ENCODE measurements around the gene MIER2.
"Not testable (repeated sequence)": the region's sequence is repeated elsewhere in the genome, so short reads cannot be mapped to it uniquely, and the experiment has no call there.

The MIER2 gene

DNA sequence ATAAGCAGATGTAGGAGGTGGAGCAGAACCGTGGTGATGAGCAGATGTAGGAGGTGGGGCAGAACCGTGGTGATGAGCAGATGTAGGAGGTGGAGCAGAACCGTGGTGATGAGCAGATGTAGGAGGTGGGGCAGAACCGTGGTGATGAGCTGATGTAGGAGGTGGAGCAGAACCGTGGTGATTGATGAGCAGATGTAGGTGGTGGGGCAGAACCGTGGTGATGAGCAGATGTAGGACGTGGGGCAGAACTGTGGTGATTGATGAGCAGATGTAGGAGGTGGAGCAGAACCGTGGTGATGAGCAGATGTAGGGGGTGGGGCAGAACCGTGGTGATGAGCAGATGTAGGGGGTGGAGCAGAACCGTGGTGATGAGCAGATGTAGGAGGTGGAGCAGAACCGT is 37.3 kb upstream of the MIER2 start:
- DNase-seq; in situ Hi-C loops (cut with HindIII; ENCODE audit: low pct_ligation_motif_present, low pct_unique_long_range_greater_than_20kb, low sequenced_read_pairs): not testable (repeated sequence)

DNA sequence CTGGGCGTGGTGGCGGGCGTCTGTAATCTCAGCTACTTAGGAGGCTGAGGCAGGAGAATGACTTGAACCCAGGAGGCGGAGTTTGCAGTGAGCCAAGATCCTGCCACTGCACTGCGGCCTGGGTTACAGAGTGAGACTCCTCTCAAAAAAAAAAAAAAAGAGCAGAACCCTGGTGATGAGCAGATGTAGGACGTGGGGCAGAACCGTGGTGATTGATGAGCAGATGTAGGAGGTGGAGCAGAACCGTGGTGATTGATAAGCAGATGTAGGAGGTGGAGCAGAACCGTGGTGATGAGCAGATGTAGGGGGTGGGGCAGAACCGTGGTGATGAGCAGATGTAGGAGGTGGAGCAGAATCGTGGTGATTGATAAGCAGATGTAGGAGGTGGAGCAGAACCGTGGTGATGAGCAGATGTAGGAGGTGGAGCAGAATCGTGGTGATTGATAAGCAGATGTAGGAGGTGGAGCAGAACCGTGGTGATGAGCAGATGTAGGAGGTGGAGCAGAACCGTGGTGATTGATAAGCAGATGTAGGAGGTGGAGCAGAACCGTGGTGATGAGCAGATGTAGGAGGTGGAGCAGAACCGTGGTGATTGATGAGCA is 36.1 kb upstream of the MIER2 start:
- in situ Hi-C loops (cut with HindIII; ENCODE audit: low pct_ligation_motif_present, low pct_unique_long_range_greater_than_20kb, low sequenced_read_pairs); DNase-seq: not testable (repeated sequence)

DNA sequence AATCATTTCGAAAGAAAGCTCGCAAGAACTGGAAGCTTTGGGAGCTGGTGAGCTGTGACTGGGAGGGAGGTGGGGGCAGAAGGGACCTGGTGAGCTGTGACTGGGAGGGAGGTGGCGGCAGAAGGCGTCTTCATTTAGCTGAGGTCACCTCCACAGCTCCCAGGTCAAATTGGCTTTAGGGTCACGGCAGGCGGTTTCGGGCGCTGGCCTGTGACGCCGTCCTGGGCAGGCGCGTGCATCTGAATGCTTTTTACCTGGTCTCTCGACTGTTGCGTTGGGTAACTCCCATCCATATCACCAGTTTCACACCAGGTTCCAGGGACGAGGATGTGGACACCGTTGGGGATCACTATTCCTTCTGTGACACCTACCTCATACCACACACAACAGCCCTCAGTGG is 35.2 kb upstream of the MIER2 start:
- no peak for DNase-seq
- in situ Hi-C loops (cut with HindIII; ENCODE audit: low pct_ligation_motif_present, low pct_unique_long_range_greater_than_20kb, low sequenced_read_pairs), result no loop called here

DNA sequence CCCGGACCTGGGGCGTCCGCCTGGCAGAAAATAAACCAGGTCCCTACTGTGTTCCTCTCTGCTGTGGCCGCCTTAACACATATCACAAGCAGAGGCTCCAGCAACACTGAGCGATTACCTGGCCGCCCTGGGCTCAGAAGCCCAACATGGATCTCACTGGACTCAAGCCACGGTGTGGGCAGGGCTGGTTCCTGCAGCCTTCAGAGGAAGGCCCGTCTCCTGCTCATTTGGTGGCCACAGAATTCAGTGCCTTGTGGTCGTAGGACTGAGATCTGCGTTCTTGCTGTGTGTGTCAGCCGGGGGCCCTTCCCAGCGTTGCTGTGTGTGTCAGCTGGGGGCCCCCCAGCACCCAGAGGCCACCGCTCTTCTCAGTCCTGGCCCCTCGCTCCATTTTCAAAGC is 34.1 kb upstream of the MIER2 start:
- no peak for DNase-seq
- in situ Hi-C loops (cut with HindIII; ENCODE audit: low pct_ligation_motif_present, low pct_unique_long_range_greater_than_20kb, low sequenced_read_pairs), result no loop called here

DNA sequence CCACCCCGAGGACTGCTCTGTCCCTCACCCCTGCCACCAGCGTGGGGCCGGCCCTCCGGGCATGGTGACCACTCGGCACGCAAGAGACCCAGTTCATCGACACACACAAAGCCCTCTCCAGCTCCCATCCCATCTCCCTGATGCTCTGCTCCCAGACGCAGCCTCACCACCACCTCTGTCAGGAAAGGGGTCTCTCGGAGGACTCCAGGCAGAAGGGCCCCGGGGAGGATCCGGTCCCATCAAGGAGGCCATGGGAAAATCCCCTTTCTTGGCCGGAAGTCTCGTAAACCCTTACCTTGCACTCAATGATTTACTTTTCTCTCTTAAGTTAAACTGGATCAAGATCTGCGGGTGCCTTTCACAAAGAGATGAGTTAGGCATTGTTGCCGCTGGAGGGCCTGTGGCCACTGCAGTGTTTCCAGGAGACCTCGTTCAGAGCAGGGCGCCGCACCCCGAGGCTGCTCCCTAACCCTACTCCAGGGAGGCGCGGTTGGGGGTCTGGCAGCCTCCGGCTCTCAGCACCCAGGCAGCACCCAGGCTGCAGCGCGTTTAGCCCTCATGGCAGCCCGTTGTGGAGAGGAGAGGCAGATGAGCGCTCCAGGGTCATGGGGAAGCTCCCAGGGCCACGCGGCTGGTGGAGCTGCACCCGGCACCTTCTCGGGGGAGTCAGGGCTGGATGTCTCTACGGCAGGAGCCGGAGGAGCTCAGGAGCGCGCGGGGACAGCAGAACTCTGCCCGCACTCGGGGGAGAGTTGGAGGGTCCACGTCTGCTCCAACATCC is 33.4 kb upstream of the MIER2 start:
- peak; percentile 17 for DNase-seq
- in situ Hi-C loops (cut with HindIII; ENCODE audit: low pct_ligation_motif_present, low pct_unique_long_range_greater_than_20kb, low sequenced_read_pairs), result no loop called here

DNA sequence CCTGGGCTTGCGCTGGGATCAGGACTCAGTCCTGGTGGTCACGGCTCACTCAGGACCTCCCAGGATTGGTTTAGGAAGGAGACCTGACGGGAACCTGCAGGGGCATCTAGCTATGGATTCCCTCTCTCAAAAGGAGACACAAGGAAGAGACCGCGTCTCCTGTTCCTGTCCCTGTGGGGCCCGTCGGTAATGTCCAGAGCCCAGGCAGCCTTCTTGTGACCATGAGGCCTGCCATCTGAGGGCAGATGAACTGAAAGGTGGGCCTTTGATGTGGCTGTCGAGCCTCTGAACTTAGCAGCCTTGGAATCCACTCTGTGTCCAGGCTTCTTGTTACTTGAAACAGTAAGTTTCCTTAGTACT is 31.5 kb upstream of the MIER2 start:
- no peak for DNase-seq
- in situ Hi-C loops (cut with HindIII; ENCODE audit: low pct_ligation_motif_present, low pct_unique_long_range_greater_than_20kb, low sequenced_read_pairs), result no loop called here

DNA sequence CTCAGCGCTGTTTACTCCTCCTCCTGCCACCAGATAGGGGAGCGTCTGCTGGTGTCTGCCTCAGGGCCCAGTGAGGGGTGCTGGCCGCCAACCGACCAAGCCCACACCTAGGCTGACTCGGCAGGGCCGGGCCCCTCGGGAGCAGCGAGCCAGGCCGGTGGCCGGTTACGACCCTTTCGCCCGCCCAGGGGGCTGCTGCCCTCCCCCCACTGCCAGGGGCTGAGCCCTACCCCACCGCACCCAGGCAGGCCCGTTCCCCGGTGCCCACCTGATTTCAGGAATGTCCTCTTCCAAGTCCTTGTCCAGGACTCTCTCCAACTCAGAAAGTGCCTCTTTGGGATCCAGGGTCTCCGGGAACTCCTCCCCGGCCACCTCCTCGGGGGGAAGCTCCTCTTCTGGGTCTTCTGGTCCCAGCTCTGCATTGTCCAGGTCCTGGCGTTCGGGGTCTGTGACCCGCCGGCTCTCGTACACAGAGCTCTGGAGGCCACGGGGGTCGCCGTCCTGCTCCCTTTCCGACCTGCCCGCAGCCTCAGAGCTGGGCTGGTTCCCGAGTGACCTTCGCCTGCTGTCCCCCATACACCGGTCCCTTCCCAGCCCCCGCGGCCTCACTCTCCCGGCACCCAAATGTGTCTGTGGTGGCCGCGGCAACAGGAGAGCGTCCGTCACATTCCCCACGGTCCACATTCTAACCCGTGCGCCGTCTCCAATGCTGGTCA is 31.0 kb upstream of the MIER2 start:
- in situ Hi-C loops (cut with HindIII; ENCODE audit: low pct_ligation_motif_present, low pct_unique_long_range_greater_than_20kb, low sequenced_read_pairs), result no loop called here
- no peak for DNase-seq

DNA sequence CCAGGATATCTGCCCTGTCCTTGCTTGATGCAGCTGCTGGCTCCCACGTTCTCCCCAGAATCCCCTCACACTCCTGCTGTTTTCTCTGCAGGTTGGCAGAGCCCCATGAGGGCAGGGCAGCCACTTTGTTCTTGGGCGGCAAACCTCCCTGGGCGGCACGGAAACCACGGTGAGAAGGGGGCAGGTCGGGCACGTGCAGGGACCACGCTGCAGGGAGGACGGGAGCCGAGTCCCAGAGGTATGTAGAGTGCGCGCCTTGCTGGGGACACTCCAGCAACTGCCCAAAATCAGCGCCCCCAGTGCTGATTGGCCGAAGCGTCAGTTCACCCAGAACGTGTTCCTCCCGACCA is 30.3 kb upstream of the MIER2 start:
- DNase-seq, result no peak
- in situ Hi-C loops (cut with HindIII; ENCODE audit: low pct_ligation_motif_present, low pct_unique_long_range_greater_than_20kb, low sequenced_read_pairs), result no loop called here

DNA sequence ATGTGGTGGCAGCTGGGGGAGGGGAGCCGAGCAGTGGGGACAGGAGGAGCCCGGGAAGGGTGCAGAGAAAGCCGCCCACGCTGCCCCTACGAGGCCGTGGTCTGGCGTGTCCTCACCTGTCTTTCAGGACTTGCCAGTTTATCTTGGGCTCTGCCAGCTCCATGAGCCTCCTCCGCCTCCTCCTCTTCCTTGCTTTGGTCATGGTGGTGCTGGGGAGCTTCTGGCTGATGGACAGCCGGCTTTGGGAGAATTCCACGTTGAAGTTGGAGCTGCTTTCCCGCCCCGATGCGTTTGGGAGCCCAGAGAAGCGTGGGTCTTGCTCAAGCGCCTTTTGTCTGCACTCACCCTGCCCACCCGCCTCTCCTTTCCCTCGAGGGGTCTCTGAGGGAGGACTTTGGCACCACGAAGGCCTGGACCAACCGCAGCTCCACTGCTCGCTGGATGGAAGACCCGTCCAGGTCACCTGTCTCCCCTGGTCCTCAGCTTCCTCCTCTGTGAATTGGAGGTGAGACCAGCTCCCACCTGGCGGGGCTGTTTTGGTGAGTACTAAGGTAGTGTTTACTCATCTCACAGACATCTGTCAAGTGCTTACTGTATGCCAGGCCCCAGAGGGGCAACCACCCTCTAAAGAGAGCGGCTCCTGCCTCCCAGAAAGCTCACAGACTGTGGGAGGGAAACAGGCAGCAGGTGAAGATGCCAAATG is 29.7 kb upstream of the MIER2 start:
- in situ Hi-C loops (cut with HindIII; ENCODE audit: low pct_ligation_motif_present, low pct_unique_long_range_greater_than_20kb, low sequenced_read_pairs), result no loop called here
- no peak for DNase-seq

DNA sequence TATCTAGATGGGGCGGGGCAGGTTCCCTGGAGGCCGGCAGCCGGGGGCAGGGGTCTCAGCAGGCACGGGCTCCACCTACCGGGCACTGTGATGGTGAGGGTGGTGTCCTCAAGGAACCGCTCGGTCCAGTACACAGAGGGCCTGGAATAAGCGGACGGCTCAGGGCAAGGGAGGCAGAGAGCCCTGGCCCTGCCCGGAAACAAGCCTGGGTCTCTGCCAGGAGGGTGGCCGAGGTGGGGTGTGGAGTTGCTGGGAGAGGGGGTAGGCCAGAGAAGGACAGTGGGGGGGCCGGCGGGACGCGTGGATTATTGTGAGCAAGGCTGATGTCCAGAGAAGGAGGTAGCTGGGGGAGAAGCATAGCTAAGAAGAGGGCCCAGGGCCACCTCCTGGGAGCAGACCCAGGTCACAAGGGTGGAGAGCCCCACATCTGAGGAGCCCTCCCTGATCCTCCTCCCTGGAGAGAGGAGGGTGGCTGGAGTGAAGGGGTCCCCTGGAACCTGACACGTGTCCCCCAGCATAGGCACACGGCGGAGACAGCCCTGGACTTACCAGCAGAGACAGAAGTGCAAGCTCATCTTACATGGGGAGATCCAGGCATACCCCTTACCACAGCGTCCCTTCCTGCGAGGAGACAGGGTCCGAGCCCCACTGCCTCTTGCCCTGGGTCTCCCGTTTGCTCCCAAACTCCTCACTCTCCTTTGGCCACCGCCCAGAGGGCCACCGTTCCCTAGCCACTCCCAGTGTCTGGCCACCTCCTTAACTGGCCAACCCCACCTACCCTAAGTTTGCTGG is 29.0 kb upstream of the MIER2 start:
- in situ Hi-C loops (cut with HindIII; ENCODE audit: low pct_ligation_motif_present, low pct_unique_long_range_greater_than_20kb, low sequenced_read_pairs), result no loop called here
- DNase-seq, result no peak

DNA sequence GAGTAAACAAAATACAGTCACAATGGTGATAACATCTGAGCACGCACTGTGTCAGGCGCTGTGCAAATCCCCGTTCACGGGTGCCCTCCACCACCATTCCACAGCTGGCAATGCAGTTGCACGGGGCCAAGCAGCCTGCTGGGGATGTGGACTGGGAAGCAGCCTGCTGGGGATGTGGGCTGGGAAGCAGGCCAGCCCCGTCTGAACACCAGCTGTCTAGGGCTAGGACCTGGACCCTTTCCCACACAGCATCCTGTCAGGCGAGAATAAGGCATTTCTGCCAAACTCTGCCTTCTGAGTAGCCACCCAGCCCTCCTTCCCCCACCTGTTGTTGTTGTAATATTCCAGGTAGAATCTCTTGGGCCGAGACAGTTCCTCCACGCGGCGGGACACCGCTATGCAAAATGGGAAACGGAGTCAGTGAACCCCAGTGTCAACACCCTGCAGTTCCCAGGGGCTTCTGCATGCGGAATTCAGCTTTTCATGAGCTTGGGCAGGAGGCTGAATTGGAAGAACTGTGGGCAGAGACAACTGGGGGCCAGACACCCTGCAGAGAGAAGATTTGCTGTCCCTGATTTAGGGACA is 27.8 kb upstream of the MIER2 start:
- in situ Hi-C loops (cut with HindIII; ENCODE audit: low pct_ligation_motif_present, low pct_unique_long_range_greater_than_20kb, low sequenced_read_pairs), result no loop called here
- no peak for DNase-seq

DNA sequence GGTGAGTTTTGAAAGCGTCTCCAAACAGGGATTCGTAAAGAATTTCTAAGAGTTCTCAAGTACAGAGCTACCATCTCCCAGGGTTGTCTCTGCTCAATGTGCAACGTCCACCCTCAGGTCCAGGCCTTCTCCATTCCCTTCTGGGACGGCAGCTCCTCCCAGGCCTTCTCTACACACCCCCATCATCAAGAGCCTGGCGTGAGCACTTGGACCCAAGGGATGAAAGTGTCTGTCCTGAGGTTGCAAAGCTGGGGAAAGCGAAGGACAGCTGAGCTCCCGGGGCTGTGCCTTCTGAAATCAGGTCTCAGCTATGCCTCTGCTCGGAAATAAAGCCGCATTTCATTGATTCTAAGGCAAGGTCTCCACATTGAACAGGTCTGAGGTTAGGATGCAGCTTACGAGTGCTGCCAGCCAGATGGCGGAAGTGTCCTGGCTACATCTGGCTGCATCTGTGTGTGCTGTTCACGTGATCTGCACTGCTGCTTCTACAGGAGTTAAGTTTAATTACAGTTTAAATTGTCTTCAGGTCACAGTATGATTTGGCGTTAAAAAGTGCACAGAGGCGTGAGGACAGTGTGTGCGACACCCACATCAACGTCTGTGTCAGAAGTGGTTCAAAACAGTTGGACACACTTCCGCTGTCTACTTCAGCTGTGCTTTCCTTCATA is 27.0 kb upstream of the MIER2 start:
- in situ Hi-C loops (cut with HindIII; ENCODE audit: low pct_ligation_motif_present, low pct_unique_long_range_greater_than_20kb, low sequenced_read_pairs), result no loop called here
- DNase-seq, result no peak

DNA sequence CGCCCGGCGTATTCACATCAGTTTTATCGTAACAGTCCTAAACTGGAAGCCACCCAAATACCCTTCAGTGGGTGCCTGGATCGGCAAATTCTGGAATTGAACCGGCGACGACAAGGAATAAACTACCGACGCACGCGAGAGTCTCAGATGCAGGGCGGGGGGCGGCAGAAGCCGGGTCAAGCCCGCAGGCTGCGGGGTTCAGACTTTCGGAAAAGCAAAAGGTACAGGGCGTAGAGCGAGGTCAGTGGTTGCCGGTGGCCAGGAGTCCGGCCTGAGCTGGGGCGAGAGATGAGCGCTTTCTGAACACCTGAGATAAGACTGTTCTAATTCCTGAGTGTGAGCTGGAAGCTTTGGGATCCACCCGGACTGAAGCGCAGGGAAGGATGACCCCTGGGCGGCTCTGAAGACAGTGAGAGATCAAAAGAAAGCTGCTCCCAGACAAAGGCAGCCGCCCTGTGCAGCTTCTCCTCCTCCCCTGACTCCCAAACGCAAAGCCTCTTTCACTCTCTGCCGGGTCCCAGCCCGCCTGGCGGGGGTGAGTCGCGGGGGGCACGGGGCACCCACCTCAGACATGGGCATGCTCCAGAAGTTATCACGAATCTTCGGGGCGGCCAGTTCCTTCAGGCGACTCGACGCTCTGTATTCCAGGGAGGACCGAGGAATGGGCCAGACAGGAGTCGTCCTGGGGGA is 26.2 kb upstream of the MIER2 start:
- in situ Hi-C loops (cut with HindIII; ENCODE audit: low pct_ligation_motif_present, low pct_unique_long_range_greater_than_20kb, low sequenced_read_pairs), result no loop called here

DNA sequence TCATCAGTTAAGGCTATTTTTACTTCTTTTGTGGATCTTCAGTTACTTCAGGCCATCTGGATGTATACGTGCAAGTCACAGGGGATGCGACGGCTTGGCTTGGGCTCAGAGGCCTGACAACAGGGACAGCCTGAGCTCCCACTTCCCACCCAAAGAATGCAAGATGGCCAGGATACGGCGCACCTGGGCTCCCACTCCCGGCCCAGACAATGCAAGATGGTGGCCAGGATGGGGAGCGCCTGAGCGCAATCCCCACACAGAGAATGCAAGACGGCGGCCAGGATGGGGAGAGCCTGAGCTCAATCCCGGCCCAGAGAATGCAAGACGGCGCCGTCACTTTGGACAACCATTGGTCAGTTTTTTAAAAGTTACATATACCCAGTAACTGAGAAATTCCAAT is 25.3 kb upstream of the MIER2 start:
- DNase-seq, result no peak
- in situ Hi-C loops (cut with HindIII; ENCODE audit: low pct_ligation_motif_present, low pct_unique_long_range_greater_than_20kb, low sequenced_read_pairs), result no loop called here

More for the DNA sequence above, 26.2 kb upstream of the MIER2 start:
- DNase-seq, result no peak

DNA sequence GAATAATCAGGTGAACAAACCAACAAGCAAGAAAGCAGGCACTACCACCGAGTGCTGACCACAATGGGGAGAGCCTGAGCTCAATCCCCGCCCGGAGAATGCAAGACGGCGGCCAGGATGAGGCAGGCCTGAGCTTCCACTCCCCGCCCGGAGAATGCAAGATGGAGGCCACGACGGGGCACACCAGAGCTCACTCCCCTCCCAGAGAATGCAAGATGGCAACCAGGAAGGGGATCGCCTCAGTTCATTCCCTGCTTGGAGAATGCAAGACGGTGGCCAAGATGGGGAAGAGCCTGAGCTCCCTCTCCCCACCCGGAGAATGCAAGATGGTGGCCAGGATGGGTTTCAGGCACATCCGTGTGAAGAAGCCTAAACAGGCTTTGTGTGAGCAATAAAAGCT is 24.7 kb upstream of the MIER2 start:
- in situ Hi-C loops (cut with HindIII; ENCODE audit: low pct_ligation_motif_present, low pct_unique_long_range_greater_than_20kb, low sequenced_read_pairs), result no loop called here
- no peak for DNase-seq

DNA sequence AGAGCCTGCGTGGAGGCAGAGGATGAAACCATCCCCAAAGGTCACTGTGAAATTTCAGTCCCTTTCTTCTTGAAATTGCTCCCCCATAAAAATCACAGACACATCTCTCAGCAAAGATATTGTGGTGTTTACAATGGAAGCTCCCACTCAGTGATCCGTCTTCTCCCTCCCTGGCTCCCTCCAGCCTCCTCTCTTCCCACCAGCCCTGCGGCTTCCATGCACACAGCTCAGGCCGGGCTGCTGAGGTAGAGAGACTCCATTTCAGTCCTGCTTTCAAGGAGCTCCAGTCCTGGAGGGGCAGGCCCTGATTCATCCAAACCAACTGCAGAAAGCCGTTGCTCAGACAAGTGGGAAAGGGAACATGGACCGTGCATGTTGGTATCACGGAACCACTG is 24.0 kb upstream of the MIER2 start:
- no peak for DNase-seq
- in situ Hi-C loops (cut with HindIII; ENCODE audit: low pct_ligation_motif_present, low pct_unique_long_range_greater_than_20kb, low sequenced_read_pairs), result no loop called here

DNA sequence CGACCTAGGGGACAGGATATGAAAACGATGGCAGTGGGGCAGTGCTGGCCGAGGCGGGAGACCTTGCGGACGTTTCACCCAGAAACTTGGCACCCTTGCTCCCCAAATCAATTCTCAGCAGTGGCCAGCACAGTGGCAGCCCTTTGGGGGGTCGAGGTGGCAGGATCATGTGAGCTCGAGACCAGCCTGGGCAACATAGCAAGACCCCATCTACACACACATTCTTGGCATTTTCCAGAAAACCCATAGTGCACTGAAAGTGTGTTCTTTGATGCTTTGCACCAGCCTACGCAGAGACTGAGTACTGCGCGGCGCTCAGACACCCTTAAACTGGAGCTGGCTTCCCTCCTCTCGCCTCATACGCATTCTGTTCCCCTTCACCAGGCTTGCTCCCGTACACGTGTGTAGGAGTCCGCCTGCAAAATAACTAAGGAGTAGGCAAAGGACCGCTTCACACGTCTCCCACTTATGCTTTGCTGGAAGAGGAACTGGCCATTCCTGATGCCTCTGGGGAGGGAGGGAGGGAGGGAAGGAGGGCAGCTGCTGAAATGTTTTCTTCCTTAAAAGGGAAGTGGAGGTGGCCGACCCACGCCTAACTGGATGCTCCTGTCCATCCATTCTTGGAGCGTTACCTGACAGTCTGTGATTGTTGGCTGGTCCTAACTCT is 23.5 kb upstream of the MIER2 start:
- no peak for DNase-seq
- in situ Hi-C loops (cut with HindIII; ENCODE audit: low pct_ligation_motif_present, low pct_unique_long_range_greater_than_20kb, low sequenced_read_pairs), result no loop called here
